ENCODE measurements around the gene STYXL1.

GRCh38 chr7:75953431-75953830, 94.4 kb downstream of the STYXL1 start:
- TF ChIP-seq EZH2 (IDR thresholded peaks at IDR 0.05; ENCODE audit: low read depth, unreplicated experiment) (no peak), POLR2AphosphoS5 (IDR thresholded peaks at IDR 0.05; ENCODE audit: low read depth) (no peak), JUNB (IDR thresholded peaks at IDR 0.05; ENCODE audit: unreplicated experiment) (no peak), EZH2phosphoT487 (IDR thresholded peaks at IDR 0.05; ENCODE audit: unreplicated experiment) (no peak), REST (IDR thresholded peaks at IDR 0.05; ENCODE audit: unreplicated experiment) (no peak), CREB1 (CRISPR knock-in tag; IDR thresholded peaks at IDR 0.05; ENCODE audit: low read depth) (no peak), ETS1 (IDR thresholded peaks at IDR 0.05) (no peak), ZNF331 (CRISPR knock-in tag; IDR thresholded peaks at IDR 0.05; ENCODE audit: low read depth) (no peak), ZNF462 (CRISPR knock-in tag; IDR thresholded peaks at IDR 0.05) (no peak), ZNF114 (CRISPR knock-in tag; IDR thresholded peaks at IDR 0.05) (no peak), NANOG (IDR thresholded peaks at IDR 0.05; ENCODE audit: borderline replicate concordance) (no peak)
- TF ChIP-seq, protein P1, sequence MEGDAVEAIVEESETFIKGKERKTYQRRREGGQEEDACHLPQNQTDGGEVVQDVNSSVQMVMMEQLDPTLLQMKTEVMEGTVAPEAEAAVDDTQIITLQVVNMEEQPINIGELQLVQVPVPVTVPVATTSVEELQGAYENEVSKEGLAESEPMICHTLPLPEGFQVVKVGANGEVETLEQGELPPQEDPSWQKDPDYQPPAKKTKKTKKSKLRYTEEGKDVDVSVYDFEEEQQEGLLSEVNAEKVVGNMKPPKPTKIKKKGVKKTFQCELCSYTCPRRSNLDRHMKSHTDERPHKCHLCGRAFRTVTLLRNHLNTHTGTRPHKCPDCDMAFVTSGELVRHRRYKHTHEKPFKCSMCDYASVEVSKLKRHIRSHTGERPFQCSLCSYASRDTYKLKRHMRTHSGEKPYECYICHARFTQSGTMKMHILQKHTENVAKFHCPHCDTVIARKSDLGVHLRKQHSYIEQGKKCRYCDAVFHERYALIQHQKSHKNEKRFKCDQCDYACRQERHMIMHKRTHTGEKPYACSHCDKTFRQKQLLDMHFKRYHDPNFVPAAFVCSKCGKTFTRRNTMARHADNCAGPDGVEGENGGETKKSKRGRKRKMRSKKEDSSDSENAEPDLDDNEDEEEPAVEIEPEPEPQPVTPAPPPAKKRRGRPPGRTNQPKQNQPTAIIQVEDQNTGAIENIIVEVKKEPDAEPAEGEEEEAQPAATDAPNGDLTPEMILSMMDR (conservative IDR thresholded peaks at IDR 0.05; ENCODE audit: low read depth in 2 of 2) = no peak

Data from GM23338 (cell line).